ENCODE results near the gene DENR.

The DENR gene

DNA sequence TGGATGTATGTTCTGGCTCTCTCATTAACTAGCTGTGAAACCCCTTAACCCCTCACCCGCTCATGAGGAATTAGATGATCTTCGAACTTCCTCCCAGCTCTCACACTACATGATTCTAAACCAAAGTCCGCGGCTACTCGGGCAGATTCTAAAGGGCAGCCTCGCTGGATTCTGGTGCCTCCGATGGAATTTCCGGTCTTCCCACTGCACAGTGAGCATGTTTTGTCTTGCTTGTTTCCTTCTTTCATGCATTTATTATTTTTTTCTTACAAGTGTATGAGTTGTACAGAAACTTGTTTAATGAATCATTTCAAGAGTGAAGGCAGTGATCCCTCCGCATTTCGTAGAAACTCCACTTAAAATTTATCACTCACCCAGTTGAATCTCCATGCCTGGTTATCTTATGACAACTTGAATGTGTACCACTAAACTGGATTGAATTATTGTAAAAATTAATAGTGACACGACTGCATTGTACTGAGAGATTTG lies 31.5 kb upstream of the DENR start:
- H3K4me1 ChIP-seq (ENCODE audit: insufficient read depth, insufficient read length), result no peaks in the 10 kb centered on the region
- no peak overlapping the region for H3K4me3 ChIP-seq (ENCODE audit: insufficient read length, low read depth)
- no peaks in the 10 kb centered on the region for H3K27me3 ChIP-seq (ENCODE audit: insufficient read depth, insufficient read length)
- TF ChIP-seq YY1 (IDR thresholded peaks at IDR 0.05; ENCODE audit: insufficient read depth, insufficient read length), result no peak
- TF ChIP-seq ZNF274 (IDR thresholded peaks at IDR 0.05; ENCODE audit: low read depth, low read length), result no peak
- TF ChIP-seq SUZ12 (IDR thresholded peaks at IDR 0.05; ENCODE audit: extremely low read depth, insufficient read depth, insufficient read length), result no peak
- no peaks in the 10 kb centered on the region for H3K9me3 ChIP-seq (ENCODE audit: insufficient read depth, low read length)
- DNase-seq (ENCODE audit: low read depth, low spot score), result no peak
- no peak overlapping the region for H3K9ac ChIP-seq (ENCODE audit: insufficient read length, low read depth)
- no peaks in the 10 kb centered on the region for H3K36me3 ChIP-seq (ENCODE audit: insufficient read depth, insufficient read length, low read length)

DNA sequence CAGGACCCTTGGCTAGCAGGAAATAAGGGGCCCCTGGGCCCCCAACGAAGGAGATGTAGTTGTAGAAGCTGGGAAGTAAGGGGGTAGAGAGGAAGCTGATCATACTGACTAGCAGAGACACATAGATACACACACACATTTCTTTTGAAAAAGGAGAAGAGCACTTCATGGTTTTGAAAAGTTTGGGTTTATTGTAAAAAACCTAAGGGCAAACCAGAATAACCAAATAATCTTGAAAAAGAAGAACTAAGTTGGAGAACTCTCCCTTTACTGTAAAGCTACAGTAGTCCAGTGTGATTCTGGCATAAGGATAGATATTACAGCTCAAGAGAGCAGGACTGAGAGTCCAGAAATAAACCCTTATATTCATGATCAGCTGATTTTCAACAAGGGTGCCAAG lies 30.2 kb upstream of the DENR start:
- DNase-seq (ENCODE audit: low read depth, low spot score), result no peak
- Histone ChIP-seq H3K9me3 (ENCODE audit: insufficient read depth, low read length) (no peaks in the 10 kb centered on the region), H3K4me3 (ENCODE audit: insufficient read length, low read depth) (no peak overlapping the region), H3K27me3 (ENCODE audit: insufficient read depth, insufficient read length) (no peaks in the 10 kb centered on the region), H3K9ac (ENCODE audit: insufficient read length, low read depth) (no peak overlapping the region), H3K4me1 (ENCODE audit: insufficient read depth, insufficient read length) (no peaks in the 10 kb centered on the region), H3K36me3 (ENCODE audit: insufficient read depth, insufficient read length, low read length) (no peaks in the 10 kb centered on the region)
- no peak for TF ChIP-seq ZNF274 (IDR thresholded peaks at IDR 0.05; ENCODE audit: low read depth, low read length)
- TF ChIP-seq YY1 (IDR thresholded peaks at IDR 0.05; ENCODE audit: insufficient read depth, insufficient read length), result no peak
- no peak for TF ChIP-seq SUZ12 (IDR thresholded peaks at IDR 0.05; ENCODE audit: extremely low read depth, insufficient read depth, insufficient read length)

DNA sequence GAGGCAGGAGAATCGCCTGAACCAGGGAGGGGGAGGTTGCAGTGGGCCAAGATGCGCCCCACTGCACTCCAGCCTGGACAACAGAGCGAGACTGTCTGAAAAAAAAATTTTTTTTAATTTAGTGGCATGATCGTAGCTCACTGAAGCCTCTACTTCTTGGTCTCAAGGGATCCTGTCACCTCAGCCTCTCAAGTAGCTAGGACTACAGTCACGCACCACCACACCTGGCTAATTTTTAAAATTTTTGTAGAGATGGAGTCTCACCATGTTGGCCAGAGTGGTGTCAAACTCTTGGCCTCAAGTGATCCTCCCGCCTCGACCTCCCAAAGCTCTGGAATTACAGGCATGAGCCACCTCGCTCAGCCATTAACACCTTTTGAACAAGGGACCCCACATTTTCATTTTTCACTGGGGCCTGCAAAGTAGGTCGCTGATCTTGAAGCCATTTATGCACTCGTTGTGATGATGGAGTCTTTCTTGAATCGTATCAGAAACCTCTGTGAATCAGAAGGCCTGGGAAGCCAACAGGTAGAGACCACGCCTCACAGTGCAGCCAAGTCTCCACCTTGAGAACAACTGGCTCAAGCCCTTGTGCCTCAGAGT lies 27.9 kb upstream of the DENR start:
- H3K4me1 ChIP-seq (ENCODE audit: insufficient read depth, insufficient read length), result no peaks in the 10 kb centered on the region
- no peaks in the 10 kb centered on the region for H3K9me3 ChIP-seq (ENCODE audit: insufficient read depth, low read length)
- H3K27me3 ChIP-seq (ENCODE audit: insufficient read depth, insufficient read length), result no peaks in the 10 kb centered on the region
- no peak for DNase-seq (ENCODE audit: low read depth, low spot score)
- H3K4me3 ChIP-seq (ENCODE audit: insufficient read length, low read depth), result no peak overlapping the region
- H3K36me3 ChIP-seq (ENCODE audit: insufficient read depth, insufficient read length, low read length), result no peaks in the 10 kb centered on the region
- H3K9ac ChIP-seq (ENCODE audit: insufficient read length, low read depth), result no peak overlapping the region
- no peak for TF ChIP-seq SUZ12 (IDR thresholded peaks at IDR 0.05; ENCODE audit: extremely low read depth, insufficient read depth, insufficient read length)
- TF ChIP-seq ZNF274 (IDR thresholded peaks at IDR 0.05; ENCODE audit: low read depth, low read length), result no peak
- TF ChIP-seq YY1 (IDR thresholded peaks at IDR 0.05; ENCODE audit: insufficient read depth, insufficient read length), result no peak

DNA sequence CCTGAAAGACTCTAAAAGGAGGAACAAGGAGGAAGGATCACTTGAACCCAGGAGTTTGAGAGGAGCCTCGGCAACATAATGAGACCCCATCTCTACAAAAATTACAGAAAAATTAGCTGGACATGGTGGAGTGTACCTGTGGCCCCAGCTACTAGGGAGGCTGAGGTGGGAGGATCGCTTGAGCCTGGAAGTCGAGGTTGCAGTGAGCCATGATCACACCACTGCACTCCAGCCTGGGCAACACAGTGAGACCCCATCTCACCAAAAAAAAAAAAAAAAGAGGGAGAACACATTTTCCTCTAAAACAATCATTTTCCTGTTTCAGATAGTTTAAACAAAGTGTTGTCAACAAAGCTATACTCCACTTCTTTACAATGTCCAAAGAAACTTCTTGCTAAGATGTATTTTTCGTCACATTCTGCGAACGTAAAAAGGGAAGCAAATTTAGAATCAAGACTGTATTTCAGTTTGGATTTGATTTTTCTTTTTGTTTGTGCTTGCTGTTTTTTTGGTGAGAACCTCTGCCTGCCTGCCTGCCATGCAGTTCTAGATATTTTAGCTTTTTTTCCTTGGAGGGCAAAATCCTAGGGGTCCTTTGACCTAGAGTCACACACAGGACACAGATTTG lies 27.1 kb upstream of the DENR start:
- H3K9ac ChIP-seq (ENCODE audit: insufficient read length, low read depth), result no peak overlapping the region
- no peak overlapping the region for H3K4me3 ChIP-seq (ENCODE audit: insufficient read length, low read depth)
- TF ChIP-seq ZNF274 (IDR thresholded peaks at IDR 0.05; ENCODE audit: low read depth, low read length) (no peak), SUZ12 (IDR thresholded peaks at IDR 0.05; ENCODE audit: extremely low read depth, insufficient read depth, insufficient read length) (no peak), YY1 (IDR thresholded peaks at IDR 0.05; ENCODE audit: insufficient read depth, insufficient read length) (no peak)
- H3K27me3 ChIP-seq (ENCODE audit: insufficient read depth, insufficient read length), result no peaks in the 10 kb centered on the region
- H3K36me3 ChIP-seq (ENCODE audit: insufficient read depth, insufficient read length, low read length), result no peaks in the 10 kb centered on the region
- no peak for DNase-seq (ENCODE audit: low read depth, low spot score)
- H3K4me1 ChIP-seq (ENCODE audit: insufficient read depth, insufficient read length), result no peaks in the 10 kb centered on the region
- H3K9me3 ChIP-seq (ENCODE audit: insufficient read depth, low read length), result no peaks in the 10 kb centered on the region

DNA sequence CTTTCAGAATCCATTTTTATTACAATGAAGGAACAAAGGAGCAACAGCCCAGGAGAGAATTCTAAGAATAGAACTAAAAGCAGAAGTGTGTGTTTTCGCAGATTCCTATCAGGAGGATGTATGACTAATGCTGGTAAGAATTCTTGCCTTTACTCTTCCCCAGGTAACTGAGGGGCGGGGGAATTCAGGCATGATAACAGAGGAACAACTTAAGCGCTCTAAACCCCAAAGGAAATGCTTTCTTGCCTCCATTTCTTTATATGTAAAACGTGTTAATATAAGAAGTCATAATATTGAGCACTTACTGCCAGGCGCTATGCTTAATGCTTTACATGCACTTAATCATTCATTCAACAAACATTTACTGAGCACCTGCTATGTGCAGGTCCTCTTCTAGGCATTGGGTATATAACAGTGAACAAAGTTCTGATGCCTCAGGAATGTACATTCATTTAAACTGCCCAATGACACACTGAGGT lies 26.5 kb upstream of the DENR start:
- Histone ChIP-seq H3K27me3 (ENCODE audit: insufficient read depth, insufficient read length) (no peaks in the 10 kb centered on the region), H3K9me3 (ENCODE audit: insufficient read depth, low read length) (no peaks in the 10 kb centered on the region), H3K9ac (ENCODE audit: insufficient read length, low read depth) (no peak overlapping the region), H3K4me1 (ENCODE audit: insufficient read depth, insufficient read length) (no peaks in the 10 kb centered on the region), H3K4me3 (ENCODE audit: insufficient read length, low read depth) (no peak overlapping the region), H3K36me3 (ENCODE audit: insufficient read depth, insufficient read length, low read length) (no peaks in the 10 kb centered on the region)
- peak; percentile 56 for DNase-seq (ENCODE audit: low read depth, low spot score)
- TF ChIP-seq YY1 (IDR thresholded peaks at IDR 0.05; ENCODE audit: insufficient read depth, insufficient read length) (no peak), SUZ12 (IDR thresholded peaks at IDR 0.05; ENCODE audit: extremely low read depth, insufficient read depth, insufficient read length) (no peak), ZNF274 (IDR thresholded peaks at IDR 0.05; ENCODE audit: low read depth, low read length) (no peak)

DNA sequence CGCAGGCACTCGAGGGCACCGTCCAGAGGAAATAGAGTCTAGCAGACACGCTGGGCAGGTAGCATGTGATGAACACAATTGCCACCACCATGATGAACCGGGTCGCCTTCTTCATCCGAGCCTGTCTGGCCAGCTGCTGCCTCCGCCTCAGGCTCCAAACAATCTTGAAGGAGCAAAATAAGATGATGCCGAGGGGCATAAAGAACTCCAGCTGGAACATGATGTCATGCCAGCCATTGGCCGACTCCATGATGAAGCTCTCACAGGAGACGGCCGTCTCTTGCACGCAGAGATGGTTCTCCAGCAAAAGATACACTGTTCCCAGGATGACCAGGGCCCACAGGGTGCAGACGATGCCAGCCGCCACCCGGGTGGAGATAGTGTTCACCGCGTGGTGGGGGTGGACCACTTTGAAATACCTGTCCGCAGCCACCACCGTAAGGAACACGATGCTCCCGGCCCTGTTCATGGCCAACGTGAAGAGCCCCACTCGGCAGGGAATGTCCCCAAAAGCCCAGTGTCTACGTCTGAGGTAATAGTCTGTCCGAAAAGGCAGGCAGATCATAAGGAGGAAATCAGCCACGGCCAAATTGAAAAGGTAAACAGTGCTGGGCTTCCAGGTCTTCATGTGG lies 22.9 kb upstream of the DENR start:
- Histone ChIP-seq H3K4me3 (ENCODE audit: insufficient read length, low read depth) (no peak overlapping the region), H3K27me3 (ENCODE audit: insufficient read depth, insufficient read length) (no peaks in the 10 kb centered on the region), H3K9me3 (ENCODE audit: insufficient read depth, low read length) (no peaks in the 10 kb centered on the region), H3K9ac (ENCODE audit: insufficient read length, low read depth) (peak overlapping the region; percentile 39), H3K4me1 (ENCODE audit: insufficient read depth, insufficient read length) (peaks cover 2% of the 10 kb centered on the region), H3K36me3 (ENCODE audit: insufficient read depth, insufficient read length, low read length) (no peaks in the 10 kb centered on the region)
- TF ChIP-seq ZNF274 (IDR thresholded peaks at IDR 0.05; ENCODE audit: low read depth, low read length) (no peak), YY1 (IDR thresholded peaks at IDR 0.05; ENCODE audit: insufficient read depth, insufficient read length) (no peak), SUZ12 (IDR thresholded peaks at IDR 0.05; ENCODE audit: extremely low read depth, insufficient read depth, insufficient read length) (no peak)
- DNase-seq (ENCODE audit: low read depth, low spot score), result no peak

All from NT2/D1 (cell line).